Fibroblast of skin of right quadriceps (primary cell): ENCODE measurements around the gene HGS.

Source experiments
- DNase-seq: peaks from one replicate; pipeline ENCODE4 v3.0.0-alpha.2; 2013

Gene HGS

DNA sequence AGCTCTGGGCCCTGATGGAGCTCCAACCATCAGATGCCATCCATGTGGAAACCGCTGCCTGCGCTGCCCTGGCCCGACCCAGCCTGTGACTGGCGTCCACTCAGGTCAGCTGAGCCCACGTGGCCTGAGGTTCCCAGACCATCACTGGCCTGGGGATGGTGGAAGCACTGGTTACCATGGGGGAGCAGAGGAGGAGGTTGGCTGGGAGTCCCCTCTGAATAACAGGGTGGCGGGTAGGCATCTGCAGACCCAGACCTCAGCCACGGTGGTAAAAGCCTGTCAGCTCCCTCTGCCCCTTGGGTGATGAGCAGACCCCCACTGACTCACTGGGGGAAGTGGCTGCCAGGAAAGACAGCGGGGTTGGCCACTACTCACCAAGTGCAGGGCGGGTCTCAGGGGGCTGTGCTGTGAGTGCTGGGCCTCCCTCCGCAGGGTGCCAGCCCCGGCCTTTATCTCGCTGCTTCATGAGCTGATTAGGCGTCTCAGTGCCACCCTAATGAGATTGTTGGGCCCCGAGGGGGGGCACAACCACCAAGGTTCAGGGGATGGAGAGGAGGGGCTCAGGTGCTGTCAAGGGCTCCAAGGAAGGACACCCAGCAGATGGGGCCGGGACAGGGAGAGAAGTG is 27.6 kb upstream of the HGS start, which contains the start of gene PDE6G:
Gene PDE6G (minus strand): TSS at position 425 of the 626 bp plus-strand sequence. CDS start 3,237 bp downstream, outside the sequence.
- no peak for DNase-seq

DNA sequence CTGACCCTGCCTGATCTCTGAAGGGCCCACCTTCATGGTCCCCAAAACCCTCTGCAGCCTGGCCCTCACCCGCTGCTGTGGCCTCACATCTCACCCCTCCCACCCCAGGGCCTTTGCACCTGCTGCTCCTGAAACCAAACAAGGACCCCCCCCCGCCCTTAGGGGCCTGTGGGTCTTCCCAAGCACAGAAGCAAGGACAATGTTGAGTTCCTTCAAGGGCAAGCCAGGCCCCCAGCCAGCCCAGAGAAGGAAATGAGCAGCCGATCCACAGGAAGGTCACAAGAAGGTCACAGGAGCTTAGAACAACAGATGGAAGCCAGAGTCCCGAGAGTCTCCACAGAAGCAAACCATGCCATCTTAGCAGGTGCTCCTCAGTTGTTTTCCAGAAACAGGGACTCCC is 27.0 kb upstream of the HGS start:
- no peak for DNase-seq

DNA sequence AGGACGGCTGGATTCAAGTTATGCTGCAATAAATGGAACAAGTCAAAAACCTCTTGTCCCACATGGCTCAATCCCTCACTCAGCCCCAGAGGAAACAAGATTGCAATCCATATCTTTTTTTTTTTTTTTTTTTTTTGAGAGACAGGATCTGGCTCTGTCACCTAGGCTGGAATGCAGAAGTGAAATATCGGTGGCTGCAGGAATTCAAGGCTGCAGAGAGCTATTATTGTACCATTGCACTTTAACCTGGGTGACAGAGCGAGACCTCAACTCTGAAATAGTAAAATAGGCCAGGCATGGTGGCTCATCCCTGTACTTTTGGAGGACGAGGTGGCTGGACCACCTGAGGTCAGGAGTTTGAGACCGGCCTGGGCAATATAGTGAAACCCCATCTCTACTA is 24.8 kb upstream of the HGS start:
- no peak for DNase-seq

DNA sequence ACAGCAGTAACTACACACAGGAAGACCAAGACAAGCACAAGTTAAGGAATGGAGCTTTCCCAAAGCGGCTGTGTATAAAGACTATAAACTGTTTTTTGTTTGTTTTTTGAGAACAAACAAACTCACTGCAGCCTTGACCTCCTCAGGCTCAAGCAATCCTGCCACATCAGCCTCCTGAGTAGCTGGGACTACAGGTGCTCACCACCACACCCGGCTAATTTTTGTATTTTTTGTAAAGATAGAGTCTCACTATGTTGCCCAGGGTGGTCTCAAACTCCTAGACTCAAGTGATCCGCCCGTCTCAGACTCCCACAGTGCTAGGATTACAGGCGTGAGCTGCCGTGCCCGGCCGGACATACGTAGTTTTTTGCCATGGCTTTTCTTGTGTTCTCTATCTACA is 23.4 kb upstream of the HGS start:
- DNase-seq: no peak

DNA sequence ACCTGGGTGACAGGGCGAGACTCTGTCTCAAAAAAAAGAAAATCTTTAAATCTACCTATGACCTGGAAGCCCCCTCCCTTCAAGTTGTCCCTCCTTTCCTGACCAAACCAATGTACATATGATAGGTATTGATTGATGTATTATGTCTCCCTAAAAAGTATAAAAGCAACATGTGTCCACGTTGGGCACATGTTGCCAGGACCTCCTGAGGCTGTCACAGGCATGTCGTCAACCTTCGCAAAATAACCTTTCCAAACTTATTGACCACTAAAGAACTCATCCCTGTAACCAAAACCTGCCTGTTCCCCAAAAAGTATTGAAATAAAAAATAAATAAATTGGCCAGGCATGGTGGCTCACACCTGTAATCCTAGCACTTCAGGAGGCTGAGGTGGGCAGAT is 21.8 kb upstream of the HGS start:
- no peak for DNase-seq

DNA sequence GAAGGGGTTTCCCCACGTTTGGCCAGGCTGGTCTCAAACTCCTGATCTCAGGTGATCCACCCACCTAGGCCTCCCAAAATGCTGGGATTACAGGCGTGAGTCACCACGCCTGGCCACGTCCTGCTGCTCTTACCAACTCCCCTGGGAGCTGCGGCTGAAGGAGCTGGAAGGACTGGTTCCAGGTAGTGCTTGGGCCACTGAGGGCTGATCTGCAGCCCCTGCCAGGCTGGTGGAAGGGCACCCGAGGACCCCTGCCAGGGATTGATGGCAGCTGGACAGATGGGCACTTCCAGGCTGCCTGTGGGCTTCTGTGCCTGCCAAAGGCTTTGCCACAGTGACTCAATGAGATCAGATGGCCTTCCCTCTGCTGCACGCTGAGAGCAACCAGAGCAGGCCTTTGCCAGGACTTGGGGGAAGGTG is 19.8 kb upstream of the HGS start:
- DNase-seq: no peak

DNA sequence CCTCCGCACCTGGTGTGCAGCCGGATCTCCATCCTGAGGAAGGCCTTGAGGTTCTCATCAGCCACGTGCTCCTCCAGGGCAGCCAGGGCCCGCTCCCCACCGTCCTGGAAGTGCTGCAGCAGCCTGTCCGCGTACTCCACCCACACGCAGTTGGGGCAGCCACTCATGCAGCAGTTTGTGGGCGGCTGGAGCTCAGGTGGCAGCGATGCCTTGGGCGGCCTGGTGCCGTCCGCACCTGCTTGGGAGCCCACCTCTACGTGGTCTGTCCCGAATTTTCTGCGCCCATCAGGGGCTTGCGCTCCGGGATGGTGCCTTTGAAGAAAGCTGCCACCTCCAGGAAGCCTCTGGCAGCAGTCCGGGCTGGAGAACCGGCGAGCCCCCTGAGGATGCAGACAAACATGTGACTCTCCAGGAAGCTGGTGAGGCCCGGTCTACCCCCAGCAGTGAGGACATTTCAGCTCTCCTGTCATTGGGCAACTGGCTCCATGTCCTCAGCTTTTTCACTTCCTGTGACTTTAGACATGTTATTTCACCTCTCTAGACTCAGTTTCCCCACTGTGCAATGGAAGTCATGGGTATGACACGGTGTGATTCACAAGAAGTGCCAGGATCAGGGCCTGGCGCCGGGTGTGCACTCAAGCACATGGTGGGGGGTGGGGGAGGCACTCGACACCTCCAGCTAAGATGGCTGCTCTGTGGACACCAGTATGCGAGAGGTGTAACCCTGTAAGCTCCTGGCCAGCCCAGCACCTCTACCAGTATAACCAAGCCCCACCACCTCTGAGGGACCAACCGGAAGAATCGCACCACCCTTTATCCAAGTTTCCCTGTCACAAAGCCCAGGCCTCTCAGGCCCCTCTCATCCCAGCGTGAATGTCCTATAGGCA is 18.4 kb upstream of the HGS start:
- peak; percentile 22 for DNase-seq

DNA sequence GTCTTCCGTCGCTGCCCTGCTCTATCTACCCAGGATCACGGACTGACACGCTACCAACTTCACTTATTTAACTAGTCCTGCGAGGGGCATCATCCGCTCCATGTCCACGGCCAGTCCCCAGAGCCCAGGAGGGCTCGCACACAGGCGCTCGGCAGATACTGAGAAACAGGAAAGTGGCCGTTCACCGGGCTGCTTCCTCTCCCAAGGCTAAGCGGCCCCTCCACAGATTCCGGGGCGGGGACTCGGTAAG is 17.8 kb upstream of the HGS start:
- DNase-seq: no peak

DNA sequence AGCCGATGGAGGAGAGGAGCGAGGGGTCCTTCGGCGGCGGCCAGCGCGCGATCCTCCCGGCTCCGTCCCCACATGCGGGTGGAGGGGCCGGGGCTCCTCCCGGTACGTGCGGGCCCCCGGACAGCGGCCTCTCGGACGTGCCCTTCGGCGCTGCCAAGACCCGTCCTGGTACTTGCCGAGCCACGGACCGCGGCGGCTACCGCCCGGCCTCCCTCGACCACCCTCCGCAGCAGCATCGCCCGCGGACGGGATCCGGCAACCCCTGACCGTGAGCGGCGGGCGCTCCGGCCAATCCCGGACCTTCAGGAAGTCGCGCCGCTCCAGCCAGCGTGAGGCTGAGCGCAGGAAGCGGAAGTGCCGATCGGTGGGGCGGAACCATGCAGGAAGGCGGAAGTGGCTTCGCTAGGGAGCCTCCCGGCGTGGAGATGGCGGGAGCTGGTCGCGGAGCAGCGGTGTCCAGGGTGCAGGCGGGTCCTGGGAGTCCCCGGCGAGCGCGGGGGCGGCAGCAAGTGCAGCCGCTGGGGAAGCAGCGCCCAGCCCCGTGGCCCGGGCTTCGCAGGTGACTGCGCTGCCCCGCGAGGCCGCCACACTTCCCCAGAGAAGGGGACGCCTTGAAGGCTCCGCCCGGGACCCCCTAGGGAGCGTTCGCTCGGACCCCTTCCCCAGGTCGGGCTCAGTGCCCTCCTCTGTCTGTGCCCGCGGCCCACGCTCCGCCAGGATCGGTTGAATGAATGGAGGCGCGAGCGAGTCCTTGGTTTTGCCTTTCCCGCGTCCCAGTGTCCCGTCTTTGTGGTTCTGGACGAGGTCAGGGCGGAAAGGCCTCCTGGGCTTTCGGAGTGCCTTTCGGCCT is 17.2 kb upstream of the HGS start, which contains the start of the genes CCDC137 and OXLD1:
Gene CCDC137 (plus strand): TSS at position 396 of the 850 bp plus-strand sequence. CDS start 30 bp downstream, at position 426.
Gene OXLD1 (minus strand): TSS at position 264 of the 850 bp plus-strand sequence. CDS start 28 bp downstream, at position 236.
- peak; percentile 96 for DNase-seq

DNA sequence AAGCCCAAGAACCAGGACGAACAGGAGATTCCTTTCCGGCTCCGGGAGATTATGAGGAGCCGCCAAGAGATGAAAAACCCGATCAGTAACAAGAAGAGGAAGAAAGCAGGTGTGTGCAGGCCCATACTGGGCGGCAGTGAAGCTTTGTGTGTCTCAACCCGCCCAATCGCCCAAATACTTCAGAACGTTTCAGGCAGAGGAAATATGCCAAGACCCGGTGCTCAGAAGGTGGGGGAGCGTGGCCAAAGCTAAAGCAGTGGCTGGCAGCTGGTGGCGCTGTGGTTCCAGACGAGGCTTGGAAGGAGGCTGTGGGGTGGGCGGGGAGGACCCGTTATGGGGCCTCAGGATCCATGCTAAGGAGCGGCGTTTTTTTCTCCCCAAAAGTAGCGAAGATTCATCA is 16.1 kb upstream of the HGS start:
- DNase-seq: no peak

DNA sequence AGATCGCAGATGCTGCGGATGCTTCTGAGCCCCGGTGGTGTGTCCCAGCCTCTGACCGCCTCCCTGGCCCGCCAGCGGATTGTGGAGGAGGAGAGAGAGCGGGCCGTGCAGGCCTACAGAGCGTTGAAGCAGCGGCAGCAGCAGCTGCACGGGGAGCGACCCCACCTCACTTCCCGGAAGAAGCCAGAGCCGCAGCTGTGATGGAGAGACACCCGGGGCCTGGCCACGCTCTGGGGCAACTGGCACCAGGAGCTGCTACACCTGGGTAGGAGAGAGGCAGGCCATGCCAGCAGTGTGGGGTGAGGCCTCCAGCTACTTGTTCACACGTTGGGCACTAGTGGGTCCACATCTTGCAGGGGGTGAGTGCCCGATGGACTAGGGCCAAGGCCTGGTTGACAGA is 11.3 kb upstream of the HGS start:
- DNase-seq: no peak

DNA sequence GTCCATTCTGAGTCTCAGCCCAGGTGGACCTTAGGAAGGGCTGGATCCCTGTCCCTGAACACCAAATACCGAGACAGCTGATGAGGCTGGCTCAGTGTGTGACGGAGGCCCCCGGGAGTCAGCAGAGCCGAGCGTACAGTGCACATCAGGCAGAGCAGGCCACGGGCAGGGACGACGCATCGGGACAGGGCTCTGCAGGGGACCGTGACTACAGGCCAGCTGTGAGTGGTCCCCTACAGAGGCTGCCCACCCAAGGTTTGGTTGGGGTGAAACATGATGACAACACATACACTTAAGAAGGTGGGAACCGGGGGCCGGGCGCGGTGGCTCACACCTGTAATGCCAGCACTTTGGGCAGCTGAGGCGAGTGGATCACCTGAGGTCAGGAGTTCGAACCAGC is 10.9 kb upstream of the HGS start:
- DNase-seq: no peak

DNA sequence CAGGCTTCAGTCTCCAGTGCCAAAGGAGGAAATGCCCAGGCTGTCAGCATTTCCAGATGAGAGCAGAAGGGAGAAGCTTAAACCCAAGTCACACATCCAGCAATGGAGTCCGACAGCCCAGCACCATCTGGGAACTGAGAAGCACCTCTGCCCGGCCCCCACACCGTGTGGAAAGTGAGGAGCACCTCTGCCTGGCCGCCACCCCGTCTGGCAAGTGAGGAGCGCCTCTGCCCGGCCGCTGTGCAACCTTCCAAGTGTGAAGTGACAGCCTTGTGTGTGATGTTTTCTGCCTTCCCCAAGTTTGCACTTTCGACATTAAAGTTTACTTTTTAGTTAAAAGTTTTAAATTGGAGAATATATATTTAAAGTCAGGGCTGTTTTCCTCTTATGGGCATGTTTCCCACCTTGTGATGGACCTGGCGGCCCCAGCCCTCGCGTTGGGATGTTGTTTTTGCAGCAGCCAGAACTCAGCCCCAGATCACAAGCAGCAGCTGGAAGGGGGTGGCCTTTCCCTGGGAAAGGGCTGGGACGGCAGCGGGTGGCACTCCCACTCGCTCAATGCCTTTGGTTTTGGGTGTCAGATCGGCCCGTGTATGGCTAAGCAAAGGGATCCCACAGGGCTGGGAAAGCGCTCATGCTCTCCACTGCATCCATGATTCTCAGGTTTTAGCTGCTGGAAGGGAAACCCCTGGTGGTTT is 10.1 kb upstream of the HGS start:
- DNase-seq: no peak

DNA sequence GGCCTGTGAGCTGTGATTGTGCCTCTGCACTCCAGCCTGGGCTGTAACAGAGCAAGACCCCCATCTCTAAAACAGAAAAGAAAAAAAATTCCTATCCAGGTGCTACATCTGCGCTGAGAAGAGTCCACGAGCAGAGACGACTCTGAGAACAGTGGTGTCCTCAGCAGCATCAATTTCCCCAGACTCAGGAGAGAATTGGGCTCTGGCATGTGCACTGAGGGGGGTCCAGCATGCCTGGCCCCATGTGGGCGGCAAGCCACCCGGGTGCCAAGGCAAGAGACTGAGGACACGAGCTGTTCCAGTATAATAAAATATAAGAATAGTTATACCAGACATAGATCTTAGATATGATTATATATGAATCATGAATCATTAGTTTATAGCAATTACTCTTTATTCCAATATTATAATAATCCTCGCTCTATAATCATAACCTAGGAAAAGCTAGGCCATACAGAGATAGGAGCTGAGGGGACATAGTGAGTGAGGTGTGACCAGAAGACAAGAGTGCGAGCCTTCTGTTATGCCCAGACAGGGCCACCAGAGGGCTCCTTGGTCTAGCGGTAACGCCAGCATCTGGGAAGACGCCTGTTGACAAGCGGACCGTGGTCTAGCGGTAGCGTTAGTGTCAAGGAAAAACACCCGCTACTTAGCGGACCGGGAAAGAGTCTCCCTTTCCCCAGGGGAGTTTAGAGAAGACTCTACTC is 8.1 kb upstream of the HGS start:
- peak; percentile 10 for DNase-seq

DNA sequence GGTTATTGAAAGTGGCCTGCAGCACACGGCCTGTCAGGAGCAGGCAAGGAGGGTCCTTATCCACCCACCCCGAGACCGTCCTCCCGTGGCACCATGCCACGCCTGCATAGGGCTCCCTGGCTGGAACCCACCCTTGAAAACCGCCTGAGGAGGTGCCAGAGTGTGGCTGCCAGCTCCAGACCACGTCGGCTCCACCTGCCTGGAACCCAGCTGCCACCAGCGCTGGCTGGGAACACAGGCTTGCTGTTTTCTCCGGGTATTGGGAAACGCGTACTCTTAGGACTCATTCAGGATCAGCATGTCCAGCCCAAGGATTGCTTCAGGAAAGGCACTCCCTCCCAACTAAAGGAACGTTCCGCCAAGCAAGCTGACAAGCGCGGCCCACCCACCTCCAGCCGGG is 6.9 kb upstream of the HGS start:
- DNase-seq: no peak

DNA sequence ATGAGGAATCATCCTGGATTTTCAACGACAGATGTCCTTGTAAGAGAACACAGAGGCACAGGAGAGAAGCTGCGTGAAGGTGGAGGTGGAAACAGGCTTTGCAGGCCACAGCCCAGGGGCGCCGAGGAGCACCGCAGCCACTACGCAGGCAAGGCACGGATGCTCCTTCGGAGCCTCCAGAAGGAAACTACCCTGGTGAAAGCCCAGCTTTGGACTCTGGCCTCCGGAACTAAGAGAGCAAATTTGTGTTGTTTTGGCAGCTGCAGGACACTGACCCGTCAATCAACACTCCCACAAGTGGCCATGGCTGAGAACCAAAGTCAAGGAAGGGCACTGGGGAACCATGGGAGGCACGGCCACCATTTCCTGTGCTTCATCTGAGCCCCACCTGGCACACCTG is 3.7 kb upstream of the HGS start:
- no peak for DNase-seq

DNA sequence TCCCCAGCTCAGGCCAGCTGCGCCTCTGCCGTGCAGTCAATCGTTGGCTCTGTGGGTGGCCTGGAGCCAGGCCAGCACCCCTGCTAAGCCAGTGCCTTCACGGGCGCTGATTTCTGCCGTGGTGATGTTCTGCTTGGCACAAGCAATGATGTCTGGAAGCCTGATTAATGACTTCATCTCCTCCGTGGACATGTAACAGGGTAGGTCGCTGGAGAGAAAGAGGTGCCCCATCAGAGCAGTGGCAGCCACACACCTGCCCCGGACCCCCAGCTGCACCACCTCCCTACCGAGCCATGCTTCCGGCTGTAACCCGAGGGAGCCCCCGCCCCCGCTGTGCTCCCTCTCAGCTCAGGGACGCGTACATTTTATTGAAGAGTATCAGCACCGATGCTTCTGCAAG is 2.1 kb upstream of the HGS start:
- no peak for DNase-seq

DNA sequence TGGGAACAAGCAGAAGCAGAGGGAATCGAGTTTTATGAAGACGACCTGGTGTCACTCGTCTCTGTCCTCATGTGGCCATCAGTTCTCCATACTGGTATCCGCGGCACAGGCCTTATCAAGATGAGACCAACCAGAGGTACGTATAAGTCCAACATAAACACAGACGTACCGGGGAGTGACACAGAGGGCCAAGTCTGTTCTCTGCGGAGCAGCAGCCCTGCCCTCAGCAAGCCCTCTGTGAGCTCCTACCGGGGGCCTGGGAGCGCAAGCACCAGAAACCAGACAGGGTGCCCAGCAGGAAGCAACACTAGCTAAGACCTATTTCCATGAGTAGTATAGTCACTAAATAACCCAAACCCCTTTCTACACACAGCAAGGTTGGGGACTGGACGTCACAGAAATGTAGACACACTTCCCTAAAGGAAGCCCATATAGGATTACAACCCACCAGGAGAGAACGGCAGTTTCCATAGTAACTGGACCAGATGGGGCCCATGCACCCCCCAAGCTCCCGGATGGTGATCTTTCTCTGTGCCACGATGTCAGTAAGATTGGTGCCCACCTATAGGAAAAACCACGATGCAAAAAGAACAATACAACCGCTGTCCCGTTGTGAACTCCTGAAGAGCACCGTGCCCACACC is 1.1 kb upstream of the HGS start:
- DNase-seq: peak; percentile 20

DNA sequence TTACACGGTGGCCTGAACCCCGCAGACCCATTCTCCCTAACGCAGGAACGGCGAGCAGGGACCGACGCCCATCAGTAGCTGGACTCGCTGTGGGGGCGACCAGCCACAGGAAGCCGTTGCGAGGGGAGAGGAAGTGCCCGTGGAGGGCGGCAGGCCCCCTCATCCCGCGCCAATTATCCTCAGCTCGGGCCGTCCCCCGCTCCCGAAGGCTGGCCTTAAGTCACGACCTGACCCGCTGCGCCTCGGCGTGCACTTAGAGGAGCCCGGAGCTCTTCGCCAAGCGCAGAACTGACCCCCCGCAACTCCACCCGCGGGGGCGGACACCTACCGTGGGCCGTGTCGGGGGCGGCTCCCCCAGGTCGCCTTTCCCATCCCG is 615 bp upstream of the HGS start:
- DNase-seq: no peak

DNA sequence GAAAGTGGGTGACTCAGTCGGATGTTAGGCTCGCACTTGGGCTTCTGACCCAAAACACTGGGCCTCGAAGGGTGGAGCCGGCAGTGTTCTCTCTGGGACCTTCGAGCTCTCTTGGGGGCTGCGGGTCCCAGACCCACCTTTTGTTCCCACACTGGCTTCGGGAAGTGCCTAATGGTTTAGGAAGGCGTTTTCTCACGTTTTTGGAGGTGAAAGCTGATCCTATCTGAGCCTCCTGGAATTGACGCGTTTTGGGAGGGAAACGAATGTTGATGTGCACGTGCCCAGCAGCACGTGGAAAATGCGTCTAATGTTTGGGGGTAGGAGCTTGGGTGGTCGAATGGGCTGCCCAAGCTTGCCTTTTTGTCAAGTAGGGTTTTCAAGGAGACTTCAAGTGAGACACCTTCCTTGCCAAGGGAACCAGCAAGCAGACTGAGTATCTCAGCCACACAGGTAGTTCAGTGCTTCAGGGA is 666 bp downstream of the HGS start:
- DNase-seq: peak; percentile 70

DNA sequence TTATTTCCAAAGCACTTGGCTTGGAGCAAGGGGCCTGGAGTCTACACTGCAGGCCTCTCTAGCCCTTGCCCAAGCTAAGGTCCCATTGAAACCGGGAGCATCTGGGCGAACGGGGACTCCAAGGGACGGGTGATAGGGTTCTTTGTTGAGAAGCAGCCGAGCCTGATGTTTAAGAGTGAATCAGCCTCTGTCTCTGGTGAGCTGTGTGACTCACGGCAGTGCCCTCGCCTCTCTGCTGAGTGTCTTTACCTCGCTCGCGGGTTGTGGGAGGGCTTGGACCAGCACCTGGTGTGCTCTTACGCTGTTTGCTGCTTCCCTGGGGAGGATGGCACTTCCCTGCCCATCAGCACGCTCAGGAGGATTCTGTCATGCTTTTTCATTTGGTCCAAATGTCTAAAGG is 1.3 kb downstream of the HGS start:
- peak; percentile 67 for DNase-seq

DNA sequence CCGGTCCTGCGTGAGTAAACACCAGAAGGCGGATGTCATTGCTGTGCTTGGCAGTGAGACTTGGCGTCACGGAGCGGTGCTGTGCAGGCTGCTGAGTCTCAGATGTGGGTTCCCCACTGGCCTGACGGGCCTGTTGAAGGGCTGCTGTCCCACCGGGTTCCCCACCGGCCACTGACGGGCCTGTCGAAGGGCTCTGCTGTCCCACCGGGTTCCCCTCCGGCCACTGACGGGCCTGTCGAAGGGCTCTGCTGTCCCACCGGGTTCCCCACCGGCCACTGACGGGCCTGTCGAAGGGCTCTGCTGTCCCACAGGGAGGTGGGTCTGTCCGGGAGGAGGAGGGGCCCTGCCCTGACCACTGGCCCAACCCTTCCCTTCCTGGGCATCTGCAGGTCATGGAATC is 2.8 kb downstream of the HGS start:
- DNase-seq: no peak
